Body of pancreas (tissue), 4 donors: ENCODE data around the gene CDK14.

Experiments
- POLR2A ChIP-seq, 3 donors: fragments of 450-650 bp; IDR thresholded peaks; one replicate each; pipeline ENCODE4 v1.6.1; 2016; ENCODE audit warnings: antibody characterized with exemption in 3 of 3, mild to moderate bottlenecking in 2 of 3
- TF ChIP-seq, protein P1 (sequence below), 7 experiments: fragments of 450-650 bp in 4 of 7; fragments of 200-600 bp in 3 of 7; sonication (generic) in 3 of 7; IDR thresholded peaks; one replicate each; pipeline ENCODE4 v1.5.1; 2016 to 2019; ENCODE audit warnings: antibody characterized with exemption in 7 of 7

DNA sequence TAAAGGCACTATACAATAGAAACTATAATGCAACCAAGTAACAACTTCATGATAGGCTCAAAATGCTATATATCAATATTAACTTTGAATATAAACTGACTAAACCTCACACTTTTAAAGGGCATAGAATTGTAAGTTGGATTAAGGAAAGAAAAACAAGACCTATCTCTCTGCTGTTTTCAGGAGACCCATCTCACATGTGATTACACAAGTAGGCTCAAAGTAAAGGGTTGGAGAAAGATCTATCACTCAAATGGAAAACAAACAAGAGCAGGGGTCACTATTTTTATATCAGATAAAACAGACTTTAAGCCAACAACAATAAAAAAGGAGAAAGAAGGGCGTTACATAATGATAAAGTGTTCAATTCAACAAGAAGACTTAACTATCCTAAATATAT, 155.5 kb downstream of the CDK14 start:
- TF ChIP-seq, protein P1, sequence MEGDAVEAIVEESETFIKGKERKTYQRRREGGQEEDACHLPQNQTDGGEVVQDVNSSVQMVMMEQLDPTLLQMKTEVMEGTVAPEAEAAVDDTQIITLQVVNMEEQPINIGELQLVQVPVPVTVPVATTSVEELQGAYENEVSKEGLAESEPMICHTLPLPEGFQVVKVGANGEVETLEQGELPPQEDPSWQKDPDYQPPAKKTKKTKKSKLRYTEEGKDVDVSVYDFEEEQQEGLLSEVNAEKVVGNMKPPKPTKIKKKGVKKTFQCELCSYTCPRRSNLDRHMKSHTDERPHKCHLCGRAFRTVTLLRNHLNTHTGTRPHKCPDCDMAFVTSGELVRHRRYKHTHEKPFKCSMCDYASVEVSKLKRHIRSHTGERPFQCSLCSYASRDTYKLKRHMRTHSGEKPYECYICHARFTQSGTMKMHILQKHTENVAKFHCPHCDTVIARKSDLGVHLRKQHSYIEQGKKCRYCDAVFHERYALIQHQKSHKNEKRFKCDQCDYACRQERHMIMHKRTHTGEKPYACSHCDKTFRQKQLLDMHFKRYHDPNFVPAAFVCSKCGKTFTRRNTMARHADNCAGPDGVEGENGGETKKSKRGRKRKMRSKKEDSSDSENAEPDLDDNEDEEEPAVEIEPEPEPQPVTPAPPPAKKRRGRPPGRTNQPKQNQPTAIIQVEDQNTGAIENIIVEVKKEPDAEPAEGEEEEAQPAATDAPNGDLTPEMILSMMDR (IDR thresholded peaks at IDR 0.05): no peak
- no peak for TF ChIP-seq POLR2A (IDR thresholded peaks at IDR 0.05)
